Thyroid gland (tissue), 4 donors: ENCODE measurements around the gene PARD3. TPM values are rescaled to one million over a fixed set of nuclear protein-coding genes. Genes with fewer than 3 reads are reported as not detected.

Experiments used
- DNase-seq, 2 donors: peaks; one replicate each; pipeline ENCODE4 v3.0.0-alpha.2; 2019
- H3K27ac ChIP-seq, 3 donors: fragments of 200-600 bp; sonication (generic); 1 replicate in 2 of 3; 2 replicates in 1 of 3; pipeline ENCODE4 v1.5.1; 2016 to 2019; ENCODE audit warnings: mild to moderate bottlenecking in 1 of 3, moderate library complexity in 1 of 3
- H3K27me3 ChIP-seq: fragments of 200-600 bp; sonication (generic); one replicate; pipeline ENCODE4 v1.5.1; 2019
- H3K36me3 ChIP-seq, 2 donors: fragments of 200-600 bp; sonication (generic); one replicate each; pipeline ENCODE4 v1.5.1; 2016 to 2019
- H3K4me1 ChIP-seq, 2 donors: fragments of 200-600 bp; sonication (generic); one replicate each; pipeline ENCODE4 v1.5.1; 2017 to 2019
- H3K4me3 ChIP-seq, 3 donors: fragments of 200-600 bp; sonication (generic); replicated peaks in 1 of 3; 1 replicate in 2 of 3; 2 replicates in 1 of 3; pipeline ENCODE4 v1.5.1; 2016; ENCODE audit warnings: mild to moderate bottlenecking in 1 of 3
- H3K9me3 ChIP-seq: fragments of 200-600 bp; sonication (generic); one replicate; pipeline ENCODE4 v1.5.1; 2017
- CTCF ChIP-seq, 6 experiments: fragments of 200-600 bp in 3 of 6; fragments of 450-650 bp in 3 of 6; sonication (generic) in 3 of 6; IDR thresholded peaks; one replicate each; pipeline ENCODE4 v1.5.1; 2016 to 2019; ENCODE audit warnings: antibody characterized with exemption in 6 of 6, mild to moderate bottlenecking in 2 of 6, inconsistent platforms in 1 of 6, moderate library complexity in 1 of 6
- POLR2A ChIP-seq, 2 donors: fragments of 450-650 bp; IDR thresholded peaks; one replicate each; pipeline ENCODE4 v1.6.1; 2017; ENCODE audit warnings: antibody characterized with exemption in 2 of 2, mild to moderate bottlenecking in 2 of 2, moderate library complexity in 1 of 2
- WGBS, 2 donors: methylation state at CpG; one replicate each; pipeline ENCODE4 v1.1.5; 2017; 5-methylcytosine and 5-hydroxymethylcytosine counted together
- intact Hi-C: fragments of 100-400 bp; cut with DNase I; formaldehyde crosslinking; loops from one replicate; pipeline ENCODE4 v1.15.1; 2023
- total RNA-seq, 4 donors: library from RNA; depleted of rRNA; stranded (reverse); fragments of >200 nt; gene quantifications; one replicate each; pipeline ENCODE4 v1.2.3, GENCODE V29; 2016

Gene PARD3
- total RNA-seq, 4 donors from 2014 or later = 48.6 to 88.4 (median 57.7) TPM

DNA sequence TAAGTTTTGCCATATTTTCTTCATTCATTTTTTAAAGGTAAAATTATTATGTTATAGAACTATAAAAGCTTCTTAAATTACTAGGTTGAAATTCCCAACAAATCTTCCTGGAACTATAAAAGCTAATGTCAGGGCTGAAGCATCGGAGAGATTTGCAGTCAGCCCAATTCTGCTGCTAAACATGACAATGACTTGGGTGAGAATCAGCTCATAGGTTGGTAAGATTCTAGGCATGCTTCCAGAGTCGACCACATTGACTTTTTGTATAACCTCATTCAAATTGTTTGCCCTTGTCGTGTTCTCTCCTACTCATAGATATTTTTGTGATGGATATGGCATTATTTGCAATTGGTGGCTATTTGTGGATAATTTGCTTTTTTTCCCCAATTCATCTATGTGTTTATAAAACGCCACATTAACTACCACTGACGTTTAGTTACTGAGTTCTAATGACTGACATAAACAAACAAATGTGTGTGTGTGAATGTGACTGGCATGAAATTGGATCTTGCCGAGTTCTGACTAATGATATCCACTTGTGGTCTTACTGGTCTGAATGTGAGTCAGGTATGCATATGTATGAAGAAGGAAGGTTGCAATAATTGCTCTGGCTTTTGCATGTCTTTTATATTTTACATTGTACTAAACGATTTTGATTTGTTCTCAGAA, 579.8 kb downstream of the PARD3 start:
- WGBS, 2 donors = 82 to 84% methylated on average over 7 of the region's 7 CpGs
- Histone ChIP-seq H3K9me3 (no peaks in the 10 kb centered on the region), H3K4me1 (no peaks in the 10 kb centered on the region), H3K4me3 (no peak overlapping the region), H3K36me3 (no peaks in the 10 kb centered on the region), H3K27me3 (no peaks in the 10 kb centered on the region), H3K27ac (no peak overlapping the region)
- intact Hi-C loops = no loop called here
- TF ChIP-seq POLR2A (IDR thresholded peaks at IDR 0.05) = no peak
- TF ChIP-seq CTCF (IDR thresholded peaks at IDR 0.05) = no peak
- DNase-seq = no peak

GRCh38 chr10:34232481-34232880, 582.6 kb downstream of the PARD3 start:
- intact Hi-C loops = no loop called here
- H3K9me3 ChIP-seq = no peaks in the 10 kb centered on the region
- DNase-seq = no peak
- H3K36me3 ChIP-seq = no peaks in the 10 kb centered on the region
- no peak overlapping the region for H3K4me3 ChIP-seq
- 86 to 97% methylated on average over 4 of the region's 4 CpGs for WGBS, 2 donors
- TF ChIP-seq CTCF (IDR thresholded peaks at IDR 0.05) = no peak
- no peak for TF ChIP-seq POLR2A (IDR thresholded peaks at IDR 0.05)
- no peaks in the 10 kb centered on the region for H3K27me3 ChIP-seq
- no peak overlapping the region for H3K27ac ChIP-seq
- no peaks in the 10 kb centered on the region for H3K4me1 ChIP-seq

GRCh38 chr10:34231441-34232180, 583.5 kb downstream of the PARD3 start:
- Histone ChIP-seq H3K4me1 (no peaks in the 10 kb centered on the region), H3K27ac (no peak overlapping the region), H3K4me3 (no peak overlapping the region), H3K9me3 (no peaks in the 10 kb centered on the region), H3K27me3 (no peaks in the 10 kb centered on the region), H3K36me3 (no peaks in the 10 kb centered on the region)
- no peak for TF ChIP-seq CTCF (IDR thresholded peaks at IDR 0.05)
- no peak for TF ChIP-seq POLR2A (IDR thresholded peaks at IDR 0.05)
- DNase-seq = no peak
- WGBS, 2 donors = 88% methylated on average over 11 of the region's 11 CpGs
- intact Hi-C loops = no loop called here

GRCh38 chr10:34229917-34230316, 585.2 kb downstream of the PARD3 start:
- Histone ChIP-seq H3K27me3 (no peaks in the 10 kb centered on the region), H3K27ac (no peak overlapping the region), H3K36me3 (no peaks in the 10 kb centered on the region), H3K4me1 (no peaks in the 10 kb centered on the region), H3K4me3 (no peak overlapping the region), H3K9me3 (no peaks in the 10 kb centered on the region)
- DNase-seq = no peak
- WGBS, 2 donors = 87 to 90% methylated on average over 3 of the region's 3 CpGs
- TF ChIP-seq CTCF (IDR thresholded peaks at IDR 0.05) = no peak
- TF ChIP-seq POLR2A (IDR thresholded peaks at IDR 0.05) = no peak
- intact Hi-C loops = no loop called here

DNA sequence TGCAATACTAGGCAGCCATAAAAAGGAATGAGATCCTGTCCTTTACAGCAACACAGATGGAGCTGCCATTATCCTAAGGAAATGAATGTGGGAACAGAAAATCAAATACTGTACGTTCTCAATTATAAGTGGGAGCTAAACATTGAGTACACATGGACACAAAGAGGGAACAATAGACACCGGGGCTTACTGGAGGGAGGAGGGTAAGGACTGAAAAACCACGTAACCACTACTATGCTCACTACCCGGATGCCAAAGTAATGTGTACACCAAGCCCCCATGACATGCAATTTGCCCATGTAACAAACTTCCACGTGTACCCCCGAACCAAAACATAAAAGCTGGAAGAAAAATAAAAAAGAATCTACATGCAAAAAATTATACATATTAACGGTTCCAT, 587.0 kb downstream of the PARD3 start:
- no peak for DNase-seq
- Histone ChIP-seq H3K9me3 (no peaks in the 10 kb centered on the region), H3K4me3 (no peak overlapping the region), H3K36me3 (no peaks in the 10 kb centered on the region), H3K27me3 (no peaks in the 10 kb centered on the region), H3K27ac (no peak overlapping the region), H3K4me1 (no peaks in the 10 kb centered on the region)
- intact Hi-C loops = no loop called here
- TF ChIP-seq CTCF (IDR thresholded peaks at IDR 0.05) = no peak
- 92% methylated on average over 7 of the region's 7 CpGs for WGBS, 2 donors
